Mammary epithelial cell (primary cell): ENCODE results near the gene TMEM256.

Source experiments
- EZH2 ChIP-seq: IDR thresholded peaks from 2 replicates; pipeline ENCODE4 v1.6.1; 2012; ENCODE audit warnings: low read length, inconsistent platforms, borderline replicate concordance
- TF ChIP-seq, protein P1 (sequence below), 2 donors: IDR thresholded peaks in 1 of 2; conservative IDR thresholded peaks in 1 of 2; 2 replicates each; pipeline ENCODE4 v1.5.1; 2011 to 2012; ENCODE audit warnings: inconsistent platforms in 2 of 2, low read length in 2 of 2, mild to moderate bottlenecking in 2 of 2, control low read depth in 1 of 2, low read depth in 1 of 2; ENCODE audit not compliant: insufficient read depth in 1 of 2; ENCODE audit errors: extremely low read depth in 1 of 2

GRCh38 chr17:7383371-7383741 lies 20.5 kb downstream of the TMEM256 start:
- TF ChIP-seq, protein P1, sequence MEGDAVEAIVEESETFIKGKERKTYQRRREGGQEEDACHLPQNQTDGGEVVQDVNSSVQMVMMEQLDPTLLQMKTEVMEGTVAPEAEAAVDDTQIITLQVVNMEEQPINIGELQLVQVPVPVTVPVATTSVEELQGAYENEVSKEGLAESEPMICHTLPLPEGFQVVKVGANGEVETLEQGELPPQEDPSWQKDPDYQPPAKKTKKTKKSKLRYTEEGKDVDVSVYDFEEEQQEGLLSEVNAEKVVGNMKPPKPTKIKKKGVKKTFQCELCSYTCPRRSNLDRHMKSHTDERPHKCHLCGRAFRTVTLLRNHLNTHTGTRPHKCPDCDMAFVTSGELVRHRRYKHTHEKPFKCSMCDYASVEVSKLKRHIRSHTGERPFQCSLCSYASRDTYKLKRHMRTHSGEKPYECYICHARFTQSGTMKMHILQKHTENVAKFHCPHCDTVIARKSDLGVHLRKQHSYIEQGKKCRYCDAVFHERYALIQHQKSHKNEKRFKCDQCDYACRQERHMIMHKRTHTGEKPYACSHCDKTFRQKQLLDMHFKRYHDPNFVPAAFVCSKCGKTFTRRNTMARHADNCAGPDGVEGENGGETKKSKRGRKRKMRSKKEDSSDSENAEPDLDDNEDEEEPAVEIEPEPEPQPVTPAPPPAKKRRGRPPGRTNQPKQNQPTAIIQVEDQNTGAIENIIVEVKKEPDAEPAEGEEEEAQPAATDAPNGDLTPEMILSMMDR (conservative IDR thresholded peaks at IDR 0.05 in 1 of 2, IDR thresholded peaks at IDR 0.05 in 1 of 2; ENCODE audit: extremely low read depth in 1 of 2, insufficient read depth in 1 of 2, low read depth in 1 of 2, low read length in 2 of 2), result no peak
- TF ChIP-seq EZH2, result no peak
